GM19043 (cell line): ENCODE measurements around the gene EPB41L3.

Experiments
- ATAC-seq: cut with Tn5 transposase; IDR thresholded peaks from one replicate; pipeline ENCODE4 v1.9.1; 2021; ENCODE audit warnings: low read depth; ENCODE audit not compliant: unreplicated experiment

EPB41L3 gene

DNA sequence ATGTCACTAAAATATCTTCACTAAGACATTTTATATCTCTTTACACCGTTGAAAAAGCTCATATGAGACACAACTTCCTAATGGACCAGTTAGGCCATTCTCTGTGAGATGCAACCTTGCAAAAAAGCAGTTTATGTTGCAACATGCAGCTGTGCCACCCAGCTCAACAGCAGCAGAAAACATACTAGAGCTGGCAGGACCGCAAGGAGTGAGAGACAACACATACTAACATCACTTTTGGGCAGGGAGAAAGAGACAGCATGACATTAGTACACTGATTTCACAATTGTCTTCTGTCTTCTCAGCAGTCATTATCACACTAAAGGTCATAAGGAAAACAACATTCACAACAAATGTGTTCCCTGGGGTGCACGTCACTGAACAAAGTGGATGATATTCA lies 122.9 kb downstream of the EPB41L3 start:
- ATAC-seq: no peak

DNA sequence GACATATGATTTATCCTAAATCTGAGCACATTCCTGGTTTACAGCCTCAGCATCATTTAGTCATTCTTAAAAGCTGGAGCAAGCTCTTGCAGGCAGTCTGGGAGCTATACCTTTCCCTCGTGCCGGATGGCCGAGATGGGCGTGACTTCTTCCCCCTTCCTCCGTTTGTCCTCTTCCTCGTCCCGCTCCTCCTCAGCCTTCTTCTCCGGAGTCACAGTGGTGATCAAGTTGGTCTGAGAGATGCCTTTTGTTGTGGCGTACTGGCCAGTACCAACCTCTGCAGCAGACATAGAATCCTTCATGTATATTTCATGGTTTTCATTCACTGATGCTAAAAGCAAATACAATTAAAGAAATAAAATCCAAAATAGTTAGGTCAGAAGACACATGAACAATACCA lies 124.2 kb downstream of the EPB41L3 start:
- ATAC-seq: no peak

DNA sequence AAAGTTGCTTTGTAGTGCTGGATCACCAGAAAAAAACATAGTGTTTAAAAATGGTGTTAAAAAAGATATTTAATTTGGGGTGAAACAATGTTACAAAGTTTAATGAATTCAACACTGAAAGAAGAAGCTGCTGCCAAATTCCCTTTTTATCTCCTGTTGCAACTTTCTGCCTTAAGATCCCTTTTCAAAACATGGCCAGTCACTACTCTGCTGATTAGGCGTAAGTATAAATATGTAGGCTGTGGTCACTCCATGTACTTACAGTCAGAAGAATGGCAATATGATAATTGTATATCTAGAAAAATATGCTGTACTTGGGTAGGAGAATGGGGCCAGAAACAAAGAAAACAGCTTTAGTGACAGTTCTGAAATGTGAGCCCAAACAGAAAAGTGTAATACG lies 124.8 kb downstream of the EPB41L3 start:
- ATAC-seq: no peak

DNA sequence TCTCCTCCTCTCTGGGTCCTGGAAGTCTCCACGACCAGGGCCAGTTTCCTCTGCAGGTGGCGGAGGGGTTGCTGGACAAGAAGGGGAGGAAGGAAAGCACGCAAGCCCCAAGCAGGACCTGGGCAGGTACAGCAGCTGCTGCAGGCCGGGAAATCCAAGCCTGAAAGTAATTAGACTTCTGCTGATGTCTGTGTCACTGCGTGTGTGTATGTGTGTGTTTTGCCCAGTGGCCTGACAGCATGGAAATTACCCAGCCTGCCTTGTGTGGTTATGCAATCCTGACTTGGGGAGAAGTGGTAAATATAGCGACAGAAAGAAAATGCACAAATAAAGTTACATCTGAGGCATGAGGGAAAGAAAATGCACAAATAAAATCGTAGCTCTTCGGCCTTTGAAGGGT lies 126.5 kb downstream of the EPB41L3 start:
- ATAC-seq: no peak

DNA sequence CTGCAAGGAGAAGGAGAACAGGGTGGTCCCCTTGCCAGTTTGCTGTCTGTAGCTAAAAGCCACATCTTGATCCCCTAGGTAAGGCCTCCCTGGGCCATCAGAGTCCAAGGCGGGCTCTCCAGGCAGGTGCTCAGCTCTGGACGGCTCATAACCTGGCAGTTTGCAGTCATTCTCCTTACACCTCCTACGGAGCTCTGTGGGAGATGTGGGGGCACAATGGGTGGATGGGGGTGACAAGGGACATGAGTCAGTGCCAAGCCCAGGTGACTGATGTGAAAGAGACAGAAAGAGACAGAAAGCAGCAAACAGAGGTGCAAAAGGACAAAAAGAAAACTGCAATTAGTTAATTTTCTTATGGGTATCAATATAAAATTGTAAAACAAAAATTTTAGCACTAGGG lies 127.7 kb downstream of the EPB41L3 start:
- ATAC-seq: no peak

DNA sequence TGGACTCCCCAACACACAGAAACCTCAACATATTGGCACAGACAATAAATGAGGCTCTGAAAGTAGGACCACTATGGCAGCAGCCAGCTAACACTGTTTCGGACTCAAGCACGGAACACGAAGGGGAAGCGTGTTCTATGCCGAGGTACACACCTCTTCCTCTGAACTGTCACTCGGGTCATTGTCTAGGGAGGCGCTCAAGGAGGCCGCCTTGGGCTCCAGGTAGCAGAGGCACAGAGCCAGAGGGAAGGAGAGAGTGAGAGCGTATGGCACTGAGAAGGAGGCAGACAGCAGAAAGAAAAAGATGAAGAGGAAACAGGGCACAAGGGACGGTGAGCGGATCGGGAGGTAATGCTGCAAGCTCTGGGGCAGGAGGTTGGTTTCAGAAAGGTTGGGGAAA lies 128.1 kb downstream of the EPB41L3 start:
- no peak for ATAC-seq

DNA sequence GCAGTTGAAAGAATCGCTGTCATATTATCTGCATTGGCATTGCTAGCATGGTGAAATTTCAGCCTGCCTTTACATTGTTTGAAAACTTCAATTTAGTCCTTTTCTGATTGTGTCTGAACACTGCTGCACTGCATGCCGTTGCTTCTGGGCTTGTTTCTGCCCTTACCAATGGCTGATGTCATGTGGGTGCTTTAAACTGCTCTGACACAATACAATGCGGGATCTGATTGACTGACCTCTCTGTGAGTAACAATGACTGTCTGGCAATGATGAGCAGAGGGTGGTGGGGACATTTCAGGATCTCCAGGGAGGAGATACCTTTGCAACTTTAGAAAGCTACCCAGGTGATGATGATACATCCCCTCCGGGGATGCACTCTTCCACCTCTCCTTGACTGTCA lies 128.8 kb downstream of the EPB41L3 start:
- ATAC-seq: no peak

DNA sequence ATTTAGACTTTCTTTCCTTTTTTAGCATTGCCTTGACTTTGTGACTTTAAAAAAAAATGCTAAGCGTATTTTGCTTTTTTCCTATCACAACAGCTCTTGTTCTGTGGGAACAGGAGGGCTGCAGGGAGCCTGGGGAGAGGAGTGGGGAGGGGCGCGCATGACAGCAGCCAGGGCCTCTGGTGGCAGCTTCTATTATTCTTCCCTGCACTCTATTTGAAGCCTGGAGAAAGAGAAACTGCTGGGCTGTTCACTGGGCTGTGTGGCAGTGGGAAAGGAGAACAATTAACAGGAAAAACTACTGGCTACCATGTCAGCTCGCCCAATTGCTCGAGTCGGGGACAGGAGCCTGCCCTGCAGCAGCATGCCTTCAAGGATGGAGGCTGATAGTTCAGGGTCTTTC lies 129.3 kb downstream of the EPB41L3 start:
- ATAC-seq: no peak

DNA sequence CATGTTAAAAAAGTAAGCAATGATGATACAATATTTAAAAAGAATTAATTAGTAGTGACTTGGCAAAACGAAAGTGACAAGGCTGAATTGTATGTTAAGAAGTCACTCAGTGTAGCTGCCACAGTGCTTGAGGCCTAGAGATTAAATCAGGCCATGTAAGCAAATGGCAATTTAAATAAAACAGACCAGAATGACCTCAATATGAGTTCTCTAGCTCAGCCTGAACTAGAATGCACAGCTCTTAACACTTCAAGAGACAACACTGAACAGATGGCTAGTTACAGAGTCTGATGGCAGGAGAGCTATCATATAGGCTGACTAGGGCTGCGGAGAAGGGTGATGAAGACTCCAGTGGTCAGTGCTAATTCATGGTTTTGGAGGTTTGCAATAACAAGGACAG lies 130.3 kb downstream of the EPB41L3 start:
- ATAC-seq: no peak

DNA sequence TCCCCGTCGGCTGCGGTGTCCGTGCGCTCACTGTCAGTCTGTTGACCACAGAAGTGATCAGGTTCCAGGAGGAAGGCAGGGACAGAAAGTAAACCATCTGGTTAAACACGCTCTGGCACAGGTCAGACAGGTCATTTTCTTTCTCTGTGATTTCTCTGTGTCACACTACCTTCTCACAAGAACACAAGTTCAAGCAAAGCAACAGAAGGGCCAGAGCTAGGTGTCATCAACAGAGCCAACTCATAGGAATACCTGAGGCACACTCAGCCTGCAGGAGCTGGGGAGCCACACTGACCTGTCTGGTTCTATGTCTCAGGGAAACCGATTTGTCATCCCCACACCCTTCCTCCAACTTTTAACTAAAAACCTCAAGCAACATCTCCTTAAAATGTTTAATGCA lies 133.2 kb downstream of the EPB41L3 start:
- no peak for ATAC-seq

DNA sequence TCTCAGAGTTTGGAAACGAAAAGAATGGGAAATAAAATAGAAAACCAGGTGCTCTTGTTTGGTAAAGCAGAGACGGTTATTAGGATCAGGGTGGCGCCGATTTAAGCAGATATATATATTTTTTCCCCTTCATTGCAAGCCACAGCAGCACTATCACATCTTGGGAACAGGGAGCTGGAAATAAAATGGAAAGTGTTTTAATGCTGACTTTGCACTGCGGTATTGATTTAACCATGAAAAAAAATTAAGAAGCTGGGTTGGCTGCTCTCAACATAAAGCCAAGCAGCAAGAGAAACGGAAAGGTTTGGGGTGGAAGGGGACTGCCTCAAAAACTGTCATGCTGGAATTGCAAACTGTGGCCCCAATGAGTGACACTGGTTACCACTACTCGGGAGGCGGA lies 145.5 kb downstream of the EPB41L3 start:
- no peak for ATAC-seq

DNA sequence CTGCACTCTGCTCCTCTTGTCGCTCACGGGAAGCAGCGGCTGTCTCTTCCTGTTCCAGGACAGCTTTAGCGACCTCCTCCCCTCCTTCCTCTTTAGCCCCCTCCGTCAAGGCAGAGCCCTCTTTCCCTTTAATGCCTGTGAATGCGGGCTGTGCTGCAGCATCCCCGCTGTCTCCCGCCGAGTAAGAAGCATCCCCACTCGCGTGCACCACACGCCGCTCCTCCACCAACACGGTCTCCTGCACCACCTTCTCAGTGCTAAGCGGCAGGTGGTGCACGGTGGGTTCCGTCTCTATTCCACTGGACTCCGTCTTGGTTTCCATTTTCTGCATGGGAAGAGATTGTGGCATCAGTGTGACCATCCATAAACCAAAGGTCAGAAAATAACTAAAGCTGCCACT lies 146.7 kb downstream of the EPB41L3 start:
- ATAC-seq: no peak

DNA sequence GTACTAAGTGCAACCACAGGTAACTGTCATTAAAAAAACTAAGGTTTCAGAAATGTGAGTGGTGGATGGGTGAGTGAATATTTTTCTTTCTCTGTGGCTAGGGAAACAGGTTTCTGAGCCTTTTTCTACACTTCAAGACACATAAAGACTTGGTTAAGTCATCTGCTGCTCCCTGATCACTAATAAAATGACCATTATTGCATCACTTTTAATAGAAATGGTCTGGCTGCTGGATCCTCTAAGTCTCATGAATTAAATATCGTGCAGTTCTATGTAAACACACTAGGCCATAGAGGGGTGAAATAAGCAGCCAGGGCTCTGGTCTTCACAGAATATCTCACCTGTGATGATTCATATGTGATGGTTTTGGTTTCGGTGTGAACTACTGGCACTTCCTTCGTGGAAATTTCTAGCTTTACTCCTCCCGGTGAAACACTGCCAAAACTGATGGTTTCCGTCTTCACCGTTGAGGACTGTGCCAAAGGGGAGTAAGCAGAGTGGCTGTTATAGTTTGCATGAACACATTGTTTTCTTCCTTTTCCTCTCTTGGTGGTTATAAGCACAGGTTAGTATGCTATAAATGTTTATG lies 147.8 kb downstream of the EPB41L3 start:
- ATAC-seq: no peak

DNA sequence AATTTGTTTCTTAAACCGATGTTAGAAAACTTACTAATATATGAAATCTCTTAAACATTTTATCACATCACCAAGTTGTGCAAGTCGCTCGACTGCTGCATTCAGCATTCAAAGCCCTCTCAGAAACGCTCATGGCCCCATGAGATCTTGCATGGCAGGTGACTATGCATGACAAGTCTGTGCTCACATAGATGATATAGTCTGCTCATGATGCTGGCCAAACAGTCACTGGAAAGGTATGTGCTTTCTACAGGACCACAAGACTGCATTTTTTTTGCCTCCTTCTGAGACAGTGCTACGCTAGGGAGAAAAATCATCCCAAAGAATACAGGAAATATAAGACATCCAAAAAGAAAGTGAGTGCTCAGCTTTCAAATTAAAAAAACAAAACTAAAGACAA lies 150.0 kb downstream of the EPB41L3 start:
- no peak for ATAC-seq

DNA sequence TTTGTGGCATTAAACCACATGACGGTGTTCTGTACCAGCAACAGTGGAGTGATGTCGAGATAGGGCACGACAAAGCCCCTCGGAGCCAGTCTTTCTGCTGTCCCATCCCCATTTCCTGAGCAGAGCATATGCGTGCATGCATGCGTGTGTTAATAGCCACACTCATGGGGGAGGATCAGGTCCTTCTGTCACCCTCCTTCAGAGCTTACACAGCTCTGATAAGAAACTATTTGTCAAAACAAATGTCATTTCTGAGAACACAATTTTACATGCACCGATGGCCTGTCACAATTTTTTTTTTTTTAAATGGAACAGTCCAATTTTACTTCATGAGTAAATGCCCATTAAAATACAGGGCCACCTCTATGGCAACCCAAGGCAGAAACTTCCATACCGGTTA lies 152.4 kb downstream of the EPB41L3 start:
- no peak for ATAC-seq

DNA sequence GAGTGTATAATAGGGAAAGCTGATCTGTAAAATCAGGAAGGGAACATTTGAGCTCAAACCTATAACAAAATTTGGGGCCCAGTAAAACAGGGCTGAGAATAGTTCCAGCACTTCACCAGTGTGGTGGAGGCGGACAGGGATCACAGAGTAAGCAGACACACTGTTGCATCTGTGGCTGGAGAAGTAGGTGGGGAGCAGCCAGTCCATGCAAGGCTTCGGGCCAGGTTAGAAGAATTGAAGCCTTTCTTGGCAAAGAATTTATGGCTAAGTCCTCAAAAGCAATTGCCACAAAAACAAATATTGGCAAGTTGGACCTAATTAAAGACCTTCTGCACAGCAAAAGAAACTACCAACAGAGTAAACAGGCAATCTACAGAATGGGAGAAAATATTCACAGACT lies 154.4 kb downstream of the EPB41L3 start:
- no peak for ATAC-seq

DNA sequence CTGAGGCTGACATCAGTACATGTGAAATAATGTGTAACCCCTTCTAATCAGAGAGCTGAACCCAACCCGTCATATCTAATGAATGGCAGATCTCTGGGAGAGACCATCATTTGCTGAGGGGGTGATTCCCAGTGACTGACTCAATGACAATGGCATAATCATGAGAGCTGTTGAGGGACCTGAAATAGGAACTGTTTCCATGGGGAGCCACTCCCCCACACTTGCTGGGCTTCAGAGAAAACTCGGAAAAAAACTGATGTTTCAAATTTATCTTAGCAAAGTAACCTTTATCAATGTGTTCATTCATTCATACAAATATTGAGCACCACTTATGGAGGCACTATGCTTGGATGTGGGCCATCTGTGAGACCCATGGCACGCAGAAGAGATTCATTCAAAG lies 154.9 kb downstream of the EPB41L3 start:
- ATAC-seq: no peak

DNA sequence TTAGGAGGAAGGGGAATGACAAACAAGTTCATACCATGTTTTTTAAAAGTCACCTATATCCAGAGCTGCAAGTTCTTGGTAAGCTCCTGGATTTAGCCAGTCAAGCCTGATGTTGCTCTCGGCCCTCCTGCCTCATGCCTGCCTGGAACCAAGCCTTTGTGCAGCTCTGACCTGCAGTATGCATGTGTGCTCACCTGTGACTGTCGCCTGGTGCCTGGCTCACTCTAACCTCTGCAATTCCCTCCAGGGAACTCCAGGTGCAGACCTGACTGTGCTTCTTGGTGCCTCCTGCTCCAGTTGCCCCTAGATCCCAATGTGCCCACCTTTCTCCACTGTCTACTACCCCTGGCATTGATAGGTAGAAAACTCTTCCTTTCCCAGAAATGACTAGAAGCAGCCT lies 163.2 kb downstream of the EPB41L3 start:
- ATAC-seq: no peak

DNA sequence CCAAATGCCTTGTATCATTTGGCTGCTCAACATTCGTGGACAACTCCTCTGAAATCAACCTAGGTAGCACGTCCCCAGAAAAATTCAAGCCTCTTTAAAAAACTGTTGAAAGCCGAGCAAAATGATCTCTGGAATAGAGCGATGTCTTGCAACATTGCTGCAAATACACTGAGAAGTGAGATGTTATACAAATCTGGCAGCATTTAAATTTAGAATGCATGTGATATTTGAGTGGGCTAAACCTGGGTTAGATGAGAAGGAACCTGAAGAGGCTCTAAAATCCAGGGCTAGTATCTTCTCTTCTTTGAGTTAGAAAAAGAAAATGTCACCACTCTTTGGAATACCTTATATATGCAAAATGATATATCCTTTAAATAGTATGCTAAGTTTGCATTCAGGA lies 166.8 kb downstream of the EPB41L3 start:
- no peak for ATAC-seq

DNA sequence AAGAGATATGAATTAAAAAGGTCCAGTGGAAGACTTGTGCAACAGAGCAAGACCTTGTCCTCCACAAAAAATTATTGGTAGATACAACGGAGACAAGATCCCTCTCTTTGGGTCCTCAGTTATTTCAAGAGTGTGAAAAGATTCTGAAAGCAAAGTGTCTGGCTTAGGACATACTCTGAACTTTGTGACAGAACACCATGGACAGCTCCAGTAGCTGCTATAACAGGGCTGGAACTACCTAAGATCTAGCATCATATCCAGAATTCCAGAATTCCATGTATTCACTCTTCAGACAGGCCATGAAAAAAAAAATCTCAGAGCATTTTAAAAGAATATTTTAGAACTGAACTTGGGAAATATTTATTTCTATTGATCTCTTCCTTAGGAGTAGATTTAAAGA lies 173.5 kb downstream of the EPB41L3 start:
- ATAC-seq: no peak

DNA sequence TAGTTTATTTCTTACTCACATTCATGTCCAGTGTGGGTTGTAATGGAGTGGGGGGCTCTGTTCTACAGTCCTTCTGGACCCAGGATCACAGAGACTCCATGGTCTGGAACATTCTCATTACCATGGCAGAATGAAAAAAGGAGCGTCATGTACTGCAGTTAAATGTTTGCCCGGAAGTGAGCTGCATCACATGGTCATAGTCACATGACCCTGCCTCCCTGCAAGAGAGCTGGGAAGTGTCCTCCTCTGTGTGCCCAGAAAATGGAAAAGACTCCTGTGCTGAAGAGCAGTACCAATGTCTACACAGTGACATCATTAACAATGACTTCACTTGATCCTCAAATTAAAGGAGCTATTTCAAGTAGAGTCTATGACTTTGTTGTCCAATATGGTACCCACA lies 174.3 kb downstream of the EPB41L3 start:
- no peak for ATAC-seq

DNA sequence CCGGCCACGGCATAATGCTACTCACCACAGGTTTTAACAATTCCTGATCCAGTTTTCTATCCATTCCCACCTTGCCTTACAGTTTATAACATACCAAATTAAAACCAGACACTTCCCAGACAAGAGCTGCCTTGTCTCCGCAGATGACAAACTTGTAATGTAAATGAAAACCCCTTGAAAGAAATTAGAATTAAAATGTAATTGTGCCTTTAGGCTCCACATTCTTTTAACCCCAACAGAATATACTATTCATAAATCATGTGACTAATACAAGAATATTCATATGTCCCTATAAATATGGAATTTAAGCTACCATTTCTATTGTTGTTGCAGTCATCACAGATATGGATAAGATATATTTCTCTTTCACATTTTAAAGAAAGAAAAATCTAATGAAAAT lies 178.4 kb downstream of the EPB41L3 start:
- ATAC-seq: no peak

DNA sequence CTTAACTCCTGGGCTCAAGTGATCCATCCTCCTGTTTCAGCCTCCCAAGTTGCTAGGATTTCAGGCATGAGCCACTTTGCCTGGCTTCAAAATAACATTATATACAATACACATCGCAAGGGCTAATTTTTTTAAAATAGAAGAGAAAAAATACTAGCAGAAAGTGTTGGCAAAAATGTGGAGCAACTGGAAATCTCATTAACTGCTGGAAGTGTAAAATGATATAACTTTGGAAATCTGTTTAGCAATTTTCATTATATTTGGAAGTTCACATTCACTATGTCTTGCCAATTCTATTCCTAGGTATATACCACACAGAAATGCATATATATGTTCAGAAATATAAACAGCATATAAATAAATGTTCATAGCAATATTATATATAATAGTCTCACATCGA lies 193.2 kb downstream of the EPB41L3 start:
- ATAC-seq: no peak
